Astrocyte (in vitro differentiated cells and primary cell): ENCODE data around the gene ATP5F1D. TPM values are rescaled to one million over a fixed set of nuclear protein-coding genes. Genes with fewer than 3 reads are reported as not detected.

ENCODE experiments used
- DNase-seq: peaks from one replicate; pipeline ENCODE4 v3.0.0-alpha.2; 2010; ENCODE audit warnings: low read depth
- FAIRE-seq: peaks from 2 replicates; lab custom pipeline; 2011; peaks lifted over from hg19 to GRCh38; lab: Jason Lieb, UNC
- H2AFZ ChIP-seq: 2 replicates; pipeline ENCODE4 v1.6.0; 2012; ENCODE audit warnings: low read depth, low read length, inconsistent platforms
- H3K27ac ChIP-seq: 2 replicates; pipeline ENCODE4 v1.5.1; 2011; ENCODE audit warnings: low read depth, low read length, inconsistent platforms
- H3K27me3 ChIP-seq: 2 replicates; pipeline ENCODE4 v1.6.0; 2011; ENCODE audit warnings: low read length, inconsistent platforms; ENCODE audit not compliant: insufficient read depth
- H3K36me3 ChIP-seq: 2 replicates; pipeline ENCODE4 v1.5.1; 2011; ENCODE audit warnings: low read length, inconsistent platforms; ENCODE audit not compliant: insufficient read depth
- H3K4me1 ChIP-seq: 2 replicates; pipeline ENCODE4 v1.5.1; 2011; ENCODE audit warnings: low read length, inconsistent platforms; ENCODE audit not compliant: insufficient read depth
- H3K4me2 ChIP-seq: 2 replicates; pipeline ENCODE4 v1.6.0; 2012; ENCODE audit warnings: low read length, inconsistent platforms
- H3K4me3 ChIP-seq: 2 replicates; pipeline ENCODE4 v1.5.1; 2011; ENCODE audit warnings: low read depth, mild to moderate bottlenecking, low read length, inconsistent platforms; ENCODE audit not compliant: insufficient read depth
- H3K79me2 ChIP-seq: 2 replicates; pipeline ENCODE4 v1.6.0; 2012; ENCODE audit warnings: mild to moderate bottlenecking, low read length, inconsistent platforms; ENCODE audit not compliant: insufficient read depth
- H3K9ac ChIP-seq: 2 replicates; pipeline ENCODE4 v1.6.0; 2012; ENCODE audit warnings: mild to moderate bottlenecking, low read length, inconsistent platforms
- H3K9me3 ChIP-seq: 2 replicates; pipeline ENCODE4 v1.5.1; 2012; ENCODE audit warnings: low read depth, mild to moderate bottlenecking, low read length, inconsistent platforms; ENCODE audit not compliant: insufficient read depth
- H4K20me1 ChIP-seq: 2 replicates; pipeline ENCODE4 v1.6.0; 2012; ENCODE audit warnings: low read length, inconsistent platforms; ENCODE audit not compliant: insufficient read depth
- H3K27ac Mint-ChIP-seq: one replicate; pipeline ENCODE4 v1.8.0; 2021; ENCODE audit warnings: mild to moderate bottlenecking, mixed read lengths; ENCODE audit not compliant: unreplicated experiment
- H3K27me3 Mint-ChIP-seq: one replicate; pipeline ENCODE4 v1.8.0; 2021; ENCODE audit warnings: low read depth, mixed read lengths; ENCODE audit not compliant: unreplicated experiment
- H3K36me3 Mint-ChIP-seq: one replicate; pipeline ENCODE4 v1.8.0; 2021; ENCODE audit warnings: low read depth, mixed read lengths; ENCODE audit not compliant: unreplicated experiment
- H3K4me1 Mint-ChIP-seq: one replicate; pipeline ENCODE4 v1.8.0; 2021; ENCODE audit warnings: low read depth, mixed read lengths; ENCODE audit not compliant: unreplicated experiment
- H3K4me3 Mint-ChIP-seq: one replicate; pipeline ENCODE4 v1.8.0; 2021; ENCODE audit warnings: mild to moderate bottlenecking, moderate library complexity, mixed read lengths; ENCODE audit not compliant: unreplicated experiment
- H3K9me3 Mint-ChIP-seq: one replicate; pipeline ENCODE4 v1.8.0; 2021; ENCODE audit warnings: mild to moderate bottlenecking, mixed read lengths; ENCODE audit not compliant: unreplicated experiment
- EZH2 ChIP-seq: IDR thresholded peaks from 2 replicates; pipeline ENCODE4 v1.6.1; 2012; ENCODE audit warnings: mild to moderate bottlenecking, low read length, inconsistent platforms; ENCODE audit not compliant: insufficient read depth
- total RNA-seq: library from RNA; stranded (reverse); gene quantifications from 2 replicates; pipeline ENCODE4 v1.2.1, GENCODE V29; 2021
- TF ChIP-seq, protein P1 (sequence below): IDR thresholded peaks from 2 replicates; pipeline ENCODE4 v1.5.1; 2011; ENCODE audit warnings: low read depth, mild to moderate bottlenecking, inconsistent platforms, low read length, moderate library complexity; ENCODE audit not compliant: insufficient read depth

Gene ATP5F1D
- total RNA-seq, 1 donor from 2014 or later: 154 TPM

DNA sequence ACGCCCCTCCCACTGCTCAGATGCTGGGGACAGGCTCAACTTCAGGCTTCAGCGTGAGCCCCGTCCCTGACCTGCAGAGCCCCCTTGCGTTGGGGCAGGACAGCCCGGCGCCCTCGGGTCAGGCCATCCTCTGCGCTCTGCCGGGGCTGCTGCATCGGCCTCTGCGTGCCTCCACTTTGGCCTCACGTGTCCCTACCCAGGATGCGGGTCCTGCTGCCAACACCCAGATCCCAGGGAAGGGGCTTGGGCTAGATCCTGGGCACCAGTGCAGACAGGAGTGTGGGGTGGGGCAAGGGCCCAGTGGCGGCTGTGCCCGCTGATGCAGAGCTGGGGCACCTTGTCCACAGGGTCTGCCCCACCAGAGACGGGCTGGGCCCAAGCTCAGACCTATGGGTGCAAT lies 16.7 kb upstream of the ATP5F1D start:
- Histone ChIP-seq H3K4me3 (no peak overlapping the region), H3K36me3 (no peaks in the 10 kb centered on the region), H2AFZ (no peak overlapping the region), H3K27ac (no peak overlapping the region), H3K9ac (no peak overlapping the region), H3K4me1 (no peaks in the 10 kb centered on the region), H3K27me3 (no peaks in the 10 kb centered on the region), H3K9me3 (no peaks in the 10 kb centered on the region), H3K4me2 (no peak overlapping the region), H4K20me1 (peaks cover 58% of the 10 kb centered on the region), H3K79me2 (peaks cover 11% of the 10 kb centered on the region)
- H3K27me3 Mint-ChIP-seq: no peaks in the 10 kb centered on the region
- FAIRE-seq: no peak
- H3K36me3 Mint-ChIP-seq: no peaks in the 10 kb centered on the region
- DNase-seq: no peak
- no peaks in the 10 kb centered on the region for H3K9me3 Mint-ChIP-seq
- no peak overlapping the region for H3K27ac Mint-ChIP-seq
- TF ChIP-seq, protein P1, sequence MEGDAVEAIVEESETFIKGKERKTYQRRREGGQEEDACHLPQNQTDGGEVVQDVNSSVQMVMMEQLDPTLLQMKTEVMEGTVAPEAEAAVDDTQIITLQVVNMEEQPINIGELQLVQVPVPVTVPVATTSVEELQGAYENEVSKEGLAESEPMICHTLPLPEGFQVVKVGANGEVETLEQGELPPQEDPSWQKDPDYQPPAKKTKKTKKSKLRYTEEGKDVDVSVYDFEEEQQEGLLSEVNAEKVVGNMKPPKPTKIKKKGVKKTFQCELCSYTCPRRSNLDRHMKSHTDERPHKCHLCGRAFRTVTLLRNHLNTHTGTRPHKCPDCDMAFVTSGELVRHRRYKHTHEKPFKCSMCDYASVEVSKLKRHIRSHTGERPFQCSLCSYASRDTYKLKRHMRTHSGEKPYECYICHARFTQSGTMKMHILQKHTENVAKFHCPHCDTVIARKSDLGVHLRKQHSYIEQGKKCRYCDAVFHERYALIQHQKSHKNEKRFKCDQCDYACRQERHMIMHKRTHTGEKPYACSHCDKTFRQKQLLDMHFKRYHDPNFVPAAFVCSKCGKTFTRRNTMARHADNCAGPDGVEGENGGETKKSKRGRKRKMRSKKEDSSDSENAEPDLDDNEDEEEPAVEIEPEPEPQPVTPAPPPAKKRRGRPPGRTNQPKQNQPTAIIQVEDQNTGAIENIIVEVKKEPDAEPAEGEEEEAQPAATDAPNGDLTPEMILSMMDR: no peak
- no peak for TF ChIP-seq EZH2
- H3K4me3 Mint-ChIP-seq: no peak overlapping the region
- H3K4me1 Mint-ChIP-seq: no peaks in the 10 kb centered on the region

DNA sequence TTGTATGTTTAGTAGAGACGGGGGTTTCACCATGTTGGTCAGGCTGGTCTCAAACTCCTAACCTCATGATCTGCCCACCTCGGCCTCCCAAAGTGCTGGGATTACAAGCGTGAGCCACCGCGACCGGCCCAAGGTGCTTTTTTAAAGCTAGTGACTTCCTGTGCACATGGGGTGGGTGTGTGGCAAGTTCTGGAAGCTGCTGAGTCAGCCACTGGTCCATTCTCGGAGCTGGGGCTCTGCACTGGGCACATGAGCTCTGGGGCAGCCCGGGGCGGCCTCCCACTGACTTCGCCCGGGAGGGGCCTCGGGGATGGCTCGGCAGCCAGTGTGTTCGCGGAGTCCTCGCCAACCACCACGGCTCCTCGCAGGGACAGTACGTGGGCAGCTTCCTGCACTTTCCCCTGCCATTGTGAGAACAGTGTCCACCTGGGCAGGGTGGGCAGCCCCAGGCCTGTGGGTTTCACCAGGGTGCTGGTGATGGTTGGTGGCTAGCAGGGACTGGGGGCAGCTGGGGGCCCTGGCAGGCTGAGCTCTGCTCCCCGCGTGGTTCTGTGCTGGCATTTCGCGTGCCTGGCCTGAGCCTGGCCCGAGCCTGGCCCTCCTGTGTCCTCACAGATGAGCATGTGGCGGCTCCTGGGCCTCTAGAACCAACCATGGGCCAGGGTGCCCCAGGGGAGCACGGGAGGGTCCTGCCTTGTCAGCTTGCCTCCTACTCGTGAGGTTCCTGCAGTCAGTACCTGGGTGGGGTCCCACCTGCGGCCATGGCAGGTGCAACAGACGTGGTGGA lies 15.9 kb upstream of the ATP5F1D start:
- FAIRE-seq (no peak), DNase-seq (no peak)
- H3K9me3 Mint-ChIP-seq: no peaks in the 10 kb centered on the region
- H3K27me3 Mint-ChIP-seq: no peaks in the 10 kb centered on the region
- no peak overlapping the region for H3K27ac ChIP-seq
- H3K4me1 Mint-ChIP-seq: no peaks in the 10 kb centered on the region
- H3K36me3 Mint-ChIP-seq: no peaks in the 10 kb centered on the region
- H3K9me3 ChIP-seq: no peaks in the 10 kb centered on the region
- H3K9ac ChIP-seq: no peak overlapping the region
- H3K4me2 ChIP-seq: no peak overlapping the region
- no peak overlapping the region for H3K4me3 ChIP-seq
- no peaks in the 10 kb centered on the region for H3K36me3 ChIP-seq
- H3K27me3 ChIP-seq: no peaks in the 10 kb centered on the region
- peaks cover 6% of the 10 kb centered on the region for H3K79me2 ChIP-seq
- H3K4me3 Mint-ChIP-seq: no peak overlapping the region
- TF ChIP-seq, protein P1: no peak
- no peak for TF ChIP-seq EZH2
- peaks cover 55% of the 10 kb centered on the region for H4K20me1 ChIP-seq
- no peak overlapping the region for H3K27ac Mint-ChIP-seq
- H2AFZ ChIP-seq: no peak overlapping the region
- H3K4me1 ChIP-seq: no peaks in the 10 kb centered on the region

DNA sequence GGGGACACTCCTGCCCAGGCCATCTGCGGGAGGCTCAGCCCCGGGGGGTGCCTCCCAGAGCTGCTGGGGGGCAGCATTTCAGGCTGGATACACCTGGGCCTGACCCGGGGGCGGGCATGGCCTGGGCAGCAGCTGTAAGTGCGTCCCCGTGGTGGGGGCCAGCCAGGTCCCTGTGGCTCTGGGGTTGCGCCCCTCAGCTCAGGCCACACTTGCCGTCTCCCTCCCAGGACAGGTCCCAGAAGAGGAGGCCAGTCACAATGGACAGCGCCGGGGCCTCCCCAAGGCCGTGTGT lies 15.4 kb upstream of the ATP5F1D start:
- Mint-ChIP-seq H3K27ac (no peak overlapping the region), H3K9me3 (no peaks in the 10 kb centered on the region), H3K36me3 (no peaks in the 10 kb centered on the region), H3K4me3 (no peak overlapping the region), H3K27me3 (no peaks in the 10 kb centered on the region), H3K4me1 (peaks cover 1% of the 10 kb centered on the region)
- Histone ChIP-seq H3K79me2 (peaks cover 6% of the 10 kb centered on the region), H2AFZ (no peak overlapping the region), H3K9ac (no peak overlapping the region), H3K4me2 (no peak overlapping the region), H3K27me3 (no peaks in the 10 kb centered on the region), H3K27ac (no peak overlapping the region), H4K20me1 (peaks cover 49% of the 10 kb centered on the region), H3K9me3 (no peaks in the 10 kb centered on the region), H3K4me1 (no peaks in the 10 kb centered on the region), H3K4me3 (no peak overlapping the region), H3K36me3 (no peaks in the 10 kb centered on the region)
- FAIRE-seq: no peak
- no peak for TF ChIP-seq EZH2
- TF ChIP-seq, protein P1: no peak
- DNase-seq: no peak
